Retinal pigment epithelial cell (primary cell): ENCODE measurements around the gene OSBP.

Experiments used
- DNase-seq: peaks from one replicate; pipeline ENCODE4 v3.0.0-alpha.2; 2010; ENCODE audit warnings: low read depth
- H3K4me3 ChIP-seq: 2 replicates; pipeline ENCODE4 v1.5.1; 2011; ENCODE audit warnings: mild to moderate bottlenecking, low read length, control low read depth, moderate library complexity
- TF ChIP-seq, protein P1 (sequence below): conservative IDR thresholded peaks from 2 replicates; pipeline ENCODE4 v1.5.1; 2011; ENCODE audit warnings: low read depth, low read length, control low read depth, inconsistent platforms

Gene OSBP

DNA sequence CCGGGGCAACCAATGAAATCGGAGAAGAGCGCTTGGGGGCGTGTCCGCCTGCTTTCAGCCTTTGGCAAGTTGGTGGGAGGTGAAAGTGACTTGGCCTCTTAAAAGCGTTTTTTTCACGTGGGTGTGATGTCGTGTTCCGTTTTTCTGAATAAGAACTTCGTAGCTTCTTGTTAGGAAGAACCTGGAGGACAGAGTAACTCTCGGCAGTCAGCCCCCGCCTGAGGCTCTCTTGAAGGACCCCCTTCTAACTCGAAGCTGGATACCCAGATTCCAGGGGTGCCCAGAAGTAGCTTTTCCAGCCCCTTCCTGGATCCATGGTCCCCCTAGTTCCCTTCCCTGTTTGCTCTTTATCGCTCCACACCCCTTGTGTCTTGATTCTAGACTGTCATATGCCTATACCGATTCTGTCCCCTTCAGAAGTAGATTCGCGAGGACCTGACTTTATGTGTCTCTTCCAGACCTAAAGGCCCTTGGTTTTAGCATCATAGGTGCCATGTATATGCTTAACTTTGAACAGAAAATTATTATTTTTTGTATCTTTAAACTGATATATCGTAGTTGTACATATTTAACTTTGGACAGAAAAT, 915 bp upstream of the OSBP start:
- TF ChIP-seq, protein P1, sequence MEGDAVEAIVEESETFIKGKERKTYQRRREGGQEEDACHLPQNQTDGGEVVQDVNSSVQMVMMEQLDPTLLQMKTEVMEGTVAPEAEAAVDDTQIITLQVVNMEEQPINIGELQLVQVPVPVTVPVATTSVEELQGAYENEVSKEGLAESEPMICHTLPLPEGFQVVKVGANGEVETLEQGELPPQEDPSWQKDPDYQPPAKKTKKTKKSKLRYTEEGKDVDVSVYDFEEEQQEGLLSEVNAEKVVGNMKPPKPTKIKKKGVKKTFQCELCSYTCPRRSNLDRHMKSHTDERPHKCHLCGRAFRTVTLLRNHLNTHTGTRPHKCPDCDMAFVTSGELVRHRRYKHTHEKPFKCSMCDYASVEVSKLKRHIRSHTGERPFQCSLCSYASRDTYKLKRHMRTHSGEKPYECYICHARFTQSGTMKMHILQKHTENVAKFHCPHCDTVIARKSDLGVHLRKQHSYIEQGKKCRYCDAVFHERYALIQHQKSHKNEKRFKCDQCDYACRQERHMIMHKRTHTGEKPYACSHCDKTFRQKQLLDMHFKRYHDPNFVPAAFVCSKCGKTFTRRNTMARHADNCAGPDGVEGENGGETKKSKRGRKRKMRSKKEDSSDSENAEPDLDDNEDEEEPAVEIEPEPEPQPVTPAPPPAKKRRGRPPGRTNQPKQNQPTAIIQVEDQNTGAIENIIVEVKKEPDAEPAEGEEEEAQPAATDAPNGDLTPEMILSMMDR: no peak
- DNase-seq: no peak
- H3K4me3 ChIP-seq: peak overlapping the region; percentile 47

DNA sequence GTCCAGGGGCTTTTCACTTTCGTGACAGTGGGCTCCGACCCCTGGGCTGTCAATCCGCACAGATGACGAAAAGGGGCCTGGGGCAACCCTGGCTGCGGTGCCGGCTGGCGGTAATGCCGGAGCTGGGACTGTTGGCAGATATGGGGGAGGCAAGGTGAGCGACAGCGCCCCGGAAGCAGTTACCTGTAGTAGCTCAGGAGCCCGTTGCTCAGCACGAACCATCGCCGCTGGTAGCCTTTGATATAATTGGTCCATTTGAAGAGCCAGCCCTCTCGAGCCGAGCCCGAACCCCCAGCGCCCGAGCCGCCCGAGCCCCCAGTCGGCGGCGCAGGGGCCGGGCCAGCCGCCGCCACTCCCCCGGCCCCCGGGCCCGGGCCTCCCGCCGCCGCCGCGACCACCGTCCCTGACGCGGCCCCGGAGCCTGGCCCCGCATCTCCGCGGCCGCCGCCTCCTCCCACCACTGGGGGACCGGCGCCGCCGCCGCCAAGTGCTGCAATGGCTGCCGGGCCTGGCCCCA, 396 bp downstream of the OSBP start:
- H3K4me3 ChIP-seq: peak overlapping the region; percentile 97
- TF ChIP-seq, protein P1: no peak
- no peak for DNase-seq

GRCh38 chr11:59614277-59615119, 1.1 kb downstream of the OSBP start:
- DNase-seq: no peak
- TF ChIP-seq, protein P1: no peak
- H3K4me3 ChIP-seq: peak overlapping the region; percentile 97

DNA sequence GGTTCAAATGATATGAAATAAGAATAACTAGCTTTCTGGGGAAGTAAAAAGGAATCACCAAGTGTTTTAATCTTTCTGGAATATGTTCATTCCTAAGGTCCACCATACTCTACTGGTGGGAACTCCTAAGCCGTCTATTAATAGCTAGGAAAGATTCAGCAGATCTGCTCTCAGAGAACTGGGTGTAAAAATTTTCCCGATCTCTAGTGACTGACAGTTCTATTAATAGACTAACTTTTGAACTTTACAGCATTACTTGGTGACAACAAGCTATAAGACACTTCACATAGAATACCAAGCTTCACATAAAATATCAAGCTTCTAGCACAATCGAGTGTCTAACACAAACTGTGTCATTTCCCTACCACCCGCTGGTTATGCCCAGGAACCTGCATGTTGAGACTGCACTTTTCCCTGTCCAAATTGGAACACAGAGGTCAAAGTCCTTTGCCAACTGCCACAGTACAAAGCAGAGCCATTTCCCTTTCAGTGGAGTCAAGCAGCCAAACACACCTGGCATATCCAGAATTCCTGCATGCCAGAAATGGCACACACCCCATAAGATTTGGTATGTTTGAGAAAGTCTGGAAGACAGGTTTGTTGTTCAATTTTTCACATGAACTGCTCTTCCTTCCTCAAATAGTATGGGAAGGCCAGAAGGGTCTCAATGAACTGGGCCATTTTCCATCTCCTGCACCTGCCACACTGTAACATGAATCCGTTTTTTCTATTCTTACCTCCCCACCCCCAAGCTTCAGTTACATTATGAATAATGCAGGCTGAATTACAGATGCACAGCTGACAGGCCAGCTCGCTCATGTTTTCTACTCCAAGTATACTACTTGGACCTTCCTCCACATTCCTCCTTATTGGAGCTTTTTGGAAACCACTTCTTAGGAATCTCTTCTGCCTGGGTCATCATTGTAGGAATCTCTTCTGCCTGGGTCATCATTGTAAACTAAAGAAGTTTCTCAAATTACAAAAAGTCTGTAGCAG, 3.7 kb downstream of the OSBP start:
- DNase-seq: peak; percentile 28
- TF ChIP-seq, protein P1: no peak
- no peak overlapping the region for H3K4me3 ChIP-seq

GRCh38 chr11:59610289-59610688, 5.3 kb downstream of the OSBP start:
- TF ChIP-seq, protein P1: no peak
- no peak overlapping the region for H3K4me3 ChIP-seq
- no peak for DNase-seq

DNA sequence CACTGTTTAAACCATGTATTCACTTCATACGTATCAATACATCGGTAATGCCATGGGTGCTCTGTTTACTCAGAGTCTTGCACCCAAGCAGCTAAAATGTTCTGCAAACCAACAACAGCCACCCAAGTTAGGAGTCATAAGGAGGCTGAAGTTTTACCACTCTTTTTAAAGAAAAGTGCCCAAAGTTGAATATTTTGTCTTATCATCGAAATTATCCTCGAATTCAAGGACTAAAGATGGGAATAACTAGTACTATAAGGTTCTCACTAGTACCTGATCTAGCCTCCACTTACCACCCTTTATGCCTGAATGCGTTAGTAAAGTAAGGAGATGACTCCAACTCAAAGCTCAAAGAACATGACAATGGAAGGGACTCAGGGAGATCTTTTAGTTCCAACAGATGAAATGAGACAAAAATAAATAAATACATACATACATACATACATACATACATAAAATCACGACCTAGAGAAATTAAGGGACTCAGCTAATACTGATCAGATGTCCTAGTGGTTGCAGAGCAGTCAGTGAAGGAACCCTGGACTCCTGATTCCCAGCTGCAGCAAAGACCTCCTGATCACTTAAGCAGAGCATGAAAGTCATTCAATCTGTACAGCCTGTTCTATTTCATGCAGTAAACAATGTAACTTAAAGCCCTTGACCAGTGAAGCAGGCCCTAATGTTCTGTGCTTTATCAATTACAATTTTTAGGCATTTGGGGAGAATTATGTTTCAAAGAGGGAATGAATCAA, 7.7 kb downstream of the OSBP start:
- no peak for DNase-seq
- H3K4me3 ChIP-seq: no peak overlapping the region
- TF ChIP-seq, protein P1: no peak
